A549 (cell line): Measurements from ENCODE around the gene ZNF496. TPM values are rescaled to one million over a fixed set of nuclear protein-coding genes. Genes with fewer than 3 reads are reported as not detected.

ENCODE experiments used
- ATAC-seq, 2 experiments: fragments of 200-7000 bp in 1 of 2; fragments of >200 bp in 1 of 2; cut with Nextera tagmentation in 1 of 2; cut with Tn5 transposase in 1 of 2; 3 replicates each; pipeline versions ENCODE4 v1.8.0 to v1.9.1; 2018 to 2020; ENCODE audit warnings: mild to moderate bottlenecking in 1 of 2, moderate library complexity in 1 of 2
- CTCF ChIA-PET: fragments of 300-600 bp; sonication (Branson Sonifier 250); formaldehyde crosslinking; extraction: SDS; loops from one replicate; lab custom pipeline; 2021; ENCODE audit warnings: antibody characterized with exemption, inconsistent platforms; lab: Yijun Ruan, JAX
- POLR2A ChIA-PET: fragments of 350-600 bp; formaldehyde crosslinking; extraction: SDS; loops from one replicate; lab custom pipeline; 2021; ENCODE audit warnings: antibody characterized with exemption, inconsistent platforms; lab: Yijun Ruan, JAX
- DNase-seq, 2 experiments: peaks; one replicate each; pipeline versions ENCODE4 v3.0.0 to v3.0.0-alpha.2; 2011 to 2016; ENCODE audit warnings: low read depth in 1 of 2, low spot score in 1 of 2
- FAIRE-seq: peaks from 2 replicates; lab custom pipeline; 2011; peaks lifted over from hg19 to GRCh38; lab: Jason Lieb, UNC
- H3K27ac ChIP-seq, 2 experiments: fragments of >200 bp; sonication (Bioruptor Twin); formaldehyde crosslinking; 3 replicates each; pipeline ENCODE4 v1.5.1; 2016 to 2017
- H3K4me1 ChIP-seq: fragments of >200 bp; sonication (Bioruptor Twin); formaldehyde crosslinking; 3 replicates; pipeline ENCODE4 v1.6.1; 2016
- H3K4me2 ChIP-seq: fragments of >200 bp; sonication (Bioruptor Twin); formaldehyde crosslinking; 3 replicates; pipeline ENCODE4 v1.6.1; 2016
- H3K4me3 ChIP-seq: fragments of >200 bp; sonication (Bioruptor Twin); formaldehyde crosslinking; 3 replicates; pipeline ENCODE4 v1.5.1; 2016
- H3K9me3 ChIP-seq: fragments of >200 bp; sonication (Bioruptor Twin); formaldehyde crosslinking; 3 replicates; pipeline ENCODE4 v1.6.1; 2016
- BHLHE40 ChIP-seq: IDR thresholded peaks from 2 replicates; pipeline ENCODE4 v1.6.1; 2012; ENCODE audit warnings: low read depth, low read length, inconsistent platforms
- CBX2 ChIP-seq: fragments of 200-600 bp; sonication (generic); IDR thresholded peaks from 2 replicates; pipeline ENCODE4 v1.6.1; 2016; ENCODE audit warnings: low read depth, mild to moderate bottlenecking, borderline replicate concordance
- CTCF ChIP-seq: fragments of >200 bp; sonication (Bioruptor Twin); formaldehyde crosslinking; IDR thresholded peaks from 3 replicates; pipeline ENCODE4 v1.5.1; 2016
- EHF ChIP-seq: fragments of 250-450 bp; sonication (Bioruptor Pico); IDR thresholded peaks from 2 replicates; pipeline ENCODE4 v1.5.0; 2020; ENCODE audit warnings: mild to moderate bottlenecking
- EP300 ChIP-seq, 2 experiments: fragments of >200 bp; sonication (Bioruptor Twin); formaldehyde crosslinking; IDR thresholded peaks; 2 replicates in 1 of 2; 3 replicates in 1 of 2; pipeline ENCODE4 v1.6.1; 2016 to 2017
- ESRRA ChIP-seq: fragments of 150-350 bp; IDR thresholded peaks from 2 replicates; pipeline ENCODE4 v1.6.1; 2014; ENCODE audit warnings: mild to moderate bottlenecking, low read length, borderline replicate concordance
- FOXS1 ChIP-seq: fragments of 250-450 bp; sonication (Bioruptor Pico); IDR thresholded peaks from 2 replicates; pipeline ENCODE4 v1.5.0; 2020; ENCODE audit warnings: mild to moderate bottlenecking, moderate library complexity
- HEYL ChIP-seq: fragments of 250-450 bp; sonication (Bioruptor Pico); IDR thresholded peaks from 2 replicates; pipeline ENCODE4 v1.8.0; 2021; ENCODE audit warnings: mild to moderate bottlenecking, moderate library complexity
- HMGXB4 ChIP-seq: fragments of 250-450 bp; sonication (Bioruptor Pico); IDR thresholded peaks from 2 replicates; pipeline ENCODE4 v1.5.0; 2021; ENCODE audit warnings: mild to moderate bottlenecking, moderate library complexity, borderline replicate concordance
- HOXA7 ChIP-seq: fragments of 250-450 bp; sonication (Bioruptor Pico); IDR thresholded peaks from 2 replicates; pipeline ENCODE4 v1.5.0; 2020; ENCODE audit warnings: mild to moderate bottlenecking, moderate library complexity
- HOXB13 ChIP-seq: fragments of 250-450 bp; sonication (Bioruptor Pico); IDR thresholded peaks from 2 replicates; pipeline ENCODE4 v1.5.0; 2020; ENCODE audit warnings: low read depth, mild to moderate bottlenecking, moderate library complexity
- HOXB5 ChIP-seq: fragments of 250-450 bp; sonication (Bioruptor Pico); IDR thresholded peaks from 2 replicates; pipeline ENCODE4 v1.5.0; 2020; ENCODE audit warnings: mild to moderate bottlenecking, moderate library complexity
- JUN ChIP-seq, 2 experiments: fragments of >200 bp; sonication (Bioruptor Twin); formaldehyde crosslinking; IDR thresholded peaks; 2 replicates in 1 of 2; 3 replicates in 1 of 2; pipeline ENCODE4 v1.6.1; 2016 to 2017
- KDM5A ChIP-seq: fragments of 200-600 bp; sonication (generic); IDR thresholded peaks from 2 replicates; pipeline ENCODE4 v1.6.1; 2016; ENCODE audit warnings: antibody characterized with exemption, mild to moderate bottlenecking
- MAFK ChIP-seq: fragments of 450-650 bp; IDR thresholded peaks from 2 replicates; pipeline ENCODE4 v1.6.1; 2014; ENCODE audit not compliant: partially characterized antibody
- MAX ChIP-seq: IDR thresholded peaks from 2 replicates; pipeline ENCODE4 v1.6.1; 2012
- MAZ ChIP-seq: fragments of 150-350 bp; IDR thresholded peaks from 2 replicates; pipeline ENCODE4 v1.6.1; 2014; ENCODE audit warnings: antibody characterized with exemption, low read depth, low read length, borderline replicate concordance
- POLR2A ChIP-seq: IDR thresholded peaks from 2 replicates; pipeline ENCODE4 v1.6.1; 2012; ENCODE audit warnings: mild to moderate bottlenecking, low read length
- POLR2AphosphoS2 ChIP-seq: conservative IDR thresholded peaks from 2 replicates; pipeline ENCODE4 v1.6.1; 2012; ENCODE audit warnings: low read length, improper control_type of control experiment, inconsistent platforms
- RCOR1 ChIP-seq: fragments of 150-350 bp; IDR thresholded peaks from 2 replicates; pipeline ENCODE4 v1.6.1; 2014; ENCODE audit warnings: antibody characterized with exemption, low read length, low read depth
- SMC3 ChIP-seq: fragments of >200 bp; sonication (Bioruptor Twin); formaldehyde crosslinking; IDR thresholded peaks from 3 replicates; pipeline ENCODE4 v1.6.1; 2018; ENCODE audit warnings: inconsistent platforms
- USF2 ChIP-seq: fragments of 450-650 bp; IDR thresholded peaks from 2 replicates; pipeline ENCODE4 v1.6.1; 2014; ENCODE audit warnings: antibody characterized with exemption
- ZC3H11A ChIP-seq: fragments of 450-650 bp; IDR thresholded peaks from 2 replicates; pipeline ENCODE4 v1.6.1; 2014; ENCODE audit warnings: antibody characterized with exemption, mild to moderate bottlenecking
- ZFP36 ChIP-seq: fragments of 450-650 bp; IDR thresholded peaks from 2 replicates; pipeline ENCODE4 v1.6.1; 2014; ENCODE audit warnings: borderline replicate concordance; ENCODE audit not compliant: partially characterized antibody
- ZNF302 ChIP-seq: fragments of 250-450 bp; sonication (Bioruptor Pico); IDR thresholded peaks from 2 replicates; pipeline ENCODE4 v1.9.0; 2021; ENCODE audit warnings: inconsistent platforms, mild to moderate bottlenecking, moderate library complexity
- ZSCAN20 ChIP-seq: fragments of 250-450 bp; sonication (Bioruptor Pico); IDR thresholded peaks from 2 replicates; pipeline ENCODE4 v1.8.0; 2022; ENCODE audit warnings: mild to moderate bottlenecking, moderate library complexity
- WGBS: methylation state at CpG from one replicate; pipeline ENCODE4 v1.1.6; 2017; ENCODE audit errors: missing lambda C conversion rate; 5-methylcytosine and 5-hydroxymethylcytosine counted together
- polyA plus RNA-seq, 4 experiments: library from polyadenylated mRNA; depleted of rRNA in 3 of 4; stranded (reverse); fragments of >200 nt; fragmentation: RNase III in 1 of 4; extraction: RNeasy Plus Mini Kit Qiagen cat#74134 plus additional on column Dnase treatment in 1 of 4; gene quantifications; 2 replicates in 3 of 4; 3 replicates in 1 of 4; pipeline ENCODE4 v1.2.3, GENCODE V29; 2011 to 2017
- TF ChIP-seq, protein P1 (sequence below): fragments of 150-350 bp; IDR thresholded peaks from 2 replicates; pipeline ENCODE4 v1.6.1; 2014; ENCODE audit warnings: low read depth, mild to moderate bottlenecking, low read length
- TF ChIP-seq, protein P2 (sequence below): fragments of >200 bp; sonication (Bioruptor Twin); formaldehyde crosslinking; IDR thresholded peaks from 2 replicates; pipeline ENCODE4 v1.6.1; 2016
- TF ChIP-seq, protein P3 (sequence below): IDR thresholded peaks from 2 replicates; pipeline ENCODE4 v1.6.1; 2012

ZNF496 gene
- polyA plus RNA-seq, 2 of the 4 experiments (the other 2 are of a cell fraction): 13.1 to 16.1 TPM

DNA sequence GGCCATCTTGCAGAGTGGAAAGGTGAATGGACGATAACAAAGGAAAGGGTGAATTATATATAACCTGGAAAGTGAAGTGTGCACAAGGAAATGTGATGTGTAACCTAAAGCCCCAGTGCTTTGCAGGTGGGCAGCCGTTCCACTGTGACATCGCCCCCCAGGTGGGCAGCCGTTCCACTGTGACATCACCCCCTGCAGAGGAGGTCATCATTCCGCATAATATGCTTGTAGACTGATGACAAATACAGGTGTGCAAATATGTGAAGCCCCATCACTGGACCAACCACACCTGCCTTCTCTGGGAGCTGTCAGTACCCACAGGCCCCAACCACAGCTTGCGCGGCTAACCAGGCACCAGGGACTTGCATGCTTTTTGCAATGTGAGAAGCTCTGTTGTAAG, 4.7 kb upstream of the ZNF496 start:
- ATAC-seq (no peak), DNase-seq (no peak), FAIRE-seq (no peak)
- H3K4me2 ChIP-seq: no peak overlapping the region
- H3K4me1 ChIP-seq: peaks cover 20% of the 10 kb centered on the region; the same call in 1 of the 3 replicates
- H3K9me3 ChIP-seq: no peaks in the 10 kb centered on the region
- CTCF ChIA-PET: interaction anchor here (1.2 kb wide), 1 partner anchor 36 kb away, joined by 3 read pairs; no protein-coding TSS in a partner anchor
- WGBS: 96% methylated on average over 7 of the region's 7 CpGs
- no peak overlapping the region for H3K27ac ChIP-seq
- TF ChIP-seq JUN (IDR thresholded peaks at IDR 0.05): no peak
- TF ChIP-seq ZNF302: no peak
- TF ChIP-seq, protein P1, sequence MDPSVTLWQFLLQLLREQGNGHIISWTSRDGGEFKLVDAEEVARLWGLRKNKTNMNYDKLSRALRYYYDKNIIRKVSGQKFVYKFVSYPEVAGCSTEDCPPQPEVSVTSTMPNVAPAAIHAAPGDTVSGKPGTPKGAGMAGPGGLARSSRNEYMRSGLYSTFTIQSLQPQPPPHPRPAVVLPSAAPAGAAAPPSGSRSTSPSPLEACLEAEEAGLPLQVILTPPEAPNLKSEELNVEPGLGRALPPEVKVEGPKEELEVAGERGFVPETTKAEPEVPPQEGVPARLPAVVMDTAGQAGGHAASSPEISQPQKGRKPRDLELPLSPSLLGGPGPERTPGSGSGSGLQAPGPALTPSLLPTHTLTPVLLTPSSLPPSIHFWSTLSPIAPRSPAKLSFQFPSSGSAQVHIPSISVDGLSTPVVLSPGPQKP: no peak
- no peak for TF ChIP-seq CBX2
- TF ChIP-seq ZSCAN20 (CRISPR knock-in tag): no peak
- TF ChIP-seq HMGXB4 (CRISPR knock-in tag): no peak
- TF ChIP-seq CTCF: no peak
- no peak for TF ChIP-seq POLR2A
- TF ChIP-seq MAX: no peak
- no peak for TF ChIP-seq MAFK
- TF ChIP-seq ZFP36: no peak
- no peak for TF ChIP-seq HEYL (CRISPR knock-in tag)
- no peak for TF ChIP-seq MAZ
- no peak for TF ChIP-seq HOXA7 (CRISPR knock-in tag)
- TF ChIP-seq ZC3H11A: no peak
- TF ChIP-seq FOXS1: no peak
- TF ChIP-seq USF2: no peak
- no peak for TF ChIP-seq ESRRA
- TF ChIP-seq HOXB13 (CRISPR knock-in tag): no peak
- H3K4me3 ChIP-seq: no peak overlapping the region
- POLR2A ChIA-PET: no interaction called here

- CTCF ChIA-PET: interaction anchor here (1.8 kb wide), 1 partner anchor 37 kb away, joined by 3 read pairs; no protein-coding TSS in a partner anchor
- POLR2A ChIA-PET: no interaction called here
- FAIRE-seq (no peak), DNase-seq (no peak), ATAC-seq (no peak)
- Histone ChIP-seq H3K4me3 (no peak overlapping the region), H3K4me2 (no peak overlapping the region), H3K9me3 (no peaks in the 10 kb centered on the region), H3K4me1 (peaks cover 20% of the 10 kb centered on the region; the same call in 1 of the 3 replicates), H3K27ac (no peak overlapping the region)
- TF ChIP-seq, protein P1: no peak
- no peak for TF ChIP-seq MAX
- no peak for TF ChIP-seq HOXB5
- TF ChIP-seq KDM5A: no peak
- no peak for TF ChIP-seq BHLHE40
- TF ChIP-seq, protein P2, sequence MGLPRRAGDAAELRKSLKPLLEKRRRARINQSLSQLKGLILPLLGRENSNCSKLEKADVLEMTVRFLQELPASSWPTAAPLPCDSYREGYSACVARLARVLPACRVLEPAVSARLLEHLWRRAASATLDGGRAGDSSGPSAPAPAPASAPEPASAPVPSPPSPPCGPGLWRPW: no peak
- TF ChIP-seq POLR2AphosphoS2: no peak
- TF ChIP-seq RCOR1: no peak
- TF ChIP-seq ZNF302: no peak
- no peak for TF ChIP-seq EHF (CRISPR knock-in tag)
- TF ChIP-seq, protein P3, sequence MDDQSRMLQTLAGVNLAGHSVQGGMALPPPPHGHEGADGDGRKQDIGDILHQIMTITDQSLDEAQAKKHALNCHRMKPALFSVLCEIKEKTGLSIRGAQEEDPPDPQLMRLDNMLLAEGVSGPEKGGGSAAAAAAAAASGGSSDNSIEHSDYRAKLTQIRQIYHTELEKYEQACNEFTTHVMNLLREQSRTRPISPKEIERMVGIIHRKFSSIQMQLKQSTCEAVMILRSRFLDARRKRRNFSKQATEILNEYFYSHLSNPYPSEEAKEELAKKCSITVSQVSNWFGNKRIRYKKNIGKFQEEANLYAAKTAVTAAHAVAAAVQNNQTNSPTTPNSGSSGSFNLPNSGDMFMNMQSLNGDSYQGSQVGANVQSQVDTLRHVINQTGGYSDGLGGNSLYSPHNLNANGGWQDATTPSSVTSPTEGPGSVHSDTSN: no peak
- no peak for TF ChIP-seq EP300 (IDR thresholded peaks at IDR 0.05)
- no peak for TF ChIP-seq ZC3H11A
- TF ChIP-seq SMC3: no peak
- no peak for TF ChIP-seq ZSCAN20 (CRISPR knock-in tag)
- WGBS: 96% methylated on average over 11 of the region's 11 CpGs
These were observed 4.2 kb upstream of the ZNF496 start for GRCh38 chr1:247335882-247336281.
